Hematopoietic multipotent progenitor cell treated with erythropoietin and hydrocortisone succinate and interleukin-3 and kit ligand, for 8 days (in vitro differentiated cells): Measurements from ENCODE around the gene APLF.
"Not testable (repeated sequence)": the region's sequence is repeated elsewhere in the genome, so short reads cannot be mapped to it uniquely, and the experiment has no call there.

Experiments
- DNase-seq: peaks from one replicate; pipeline ENCODE4 v3.0.0-alpha.2; 2015

Gene APLF

DNA sequence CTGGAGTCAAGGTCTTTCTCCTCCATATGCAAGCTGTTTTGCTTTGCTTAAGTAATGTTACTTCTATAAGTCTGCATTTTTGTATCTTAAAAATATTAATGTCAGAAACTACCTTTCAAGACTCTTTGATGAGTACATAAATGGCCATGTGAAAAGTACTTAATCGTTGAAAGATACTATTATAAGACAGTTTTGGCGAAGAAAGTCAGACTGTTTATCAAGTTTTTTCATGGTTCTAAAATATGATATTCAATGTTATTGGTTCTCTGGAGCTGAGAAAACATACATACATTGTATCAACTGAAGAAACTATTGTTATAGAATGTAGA lies 25.4 kb upstream of the APLF start:
- no peak for DNase-seq

GRCh38 chr2:68446425-68446824 lies 21.0 kb upstream of the APLF start:
- not testable (repeated sequence) for DNase-seq

DNA sequence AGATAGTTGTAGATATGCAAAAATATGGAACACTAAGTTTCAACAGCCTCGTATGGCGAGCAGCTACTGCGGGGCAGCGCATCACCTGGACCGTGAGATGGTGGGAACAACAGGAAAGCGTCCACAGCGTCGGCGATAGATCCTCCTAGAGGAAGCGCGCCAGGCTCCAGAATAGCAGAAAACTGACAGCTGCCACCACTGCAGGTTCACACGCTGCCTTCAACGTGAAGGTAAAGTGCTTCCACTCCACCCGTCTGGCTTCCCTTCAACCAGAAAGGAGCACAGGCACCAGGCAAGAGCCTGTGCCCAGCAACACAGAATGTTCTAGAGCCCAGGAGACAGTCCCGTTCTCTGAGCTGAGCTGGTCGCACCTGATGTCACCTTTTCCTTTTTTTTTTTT lies 20.3 kb upstream of the APLF start:
- DNase-seq: no peak

GRCh38 chr2:68448671-68449653 lies 18.4 kb upstream of the APLF start:
- DNase-seq: no peak

DNA sequence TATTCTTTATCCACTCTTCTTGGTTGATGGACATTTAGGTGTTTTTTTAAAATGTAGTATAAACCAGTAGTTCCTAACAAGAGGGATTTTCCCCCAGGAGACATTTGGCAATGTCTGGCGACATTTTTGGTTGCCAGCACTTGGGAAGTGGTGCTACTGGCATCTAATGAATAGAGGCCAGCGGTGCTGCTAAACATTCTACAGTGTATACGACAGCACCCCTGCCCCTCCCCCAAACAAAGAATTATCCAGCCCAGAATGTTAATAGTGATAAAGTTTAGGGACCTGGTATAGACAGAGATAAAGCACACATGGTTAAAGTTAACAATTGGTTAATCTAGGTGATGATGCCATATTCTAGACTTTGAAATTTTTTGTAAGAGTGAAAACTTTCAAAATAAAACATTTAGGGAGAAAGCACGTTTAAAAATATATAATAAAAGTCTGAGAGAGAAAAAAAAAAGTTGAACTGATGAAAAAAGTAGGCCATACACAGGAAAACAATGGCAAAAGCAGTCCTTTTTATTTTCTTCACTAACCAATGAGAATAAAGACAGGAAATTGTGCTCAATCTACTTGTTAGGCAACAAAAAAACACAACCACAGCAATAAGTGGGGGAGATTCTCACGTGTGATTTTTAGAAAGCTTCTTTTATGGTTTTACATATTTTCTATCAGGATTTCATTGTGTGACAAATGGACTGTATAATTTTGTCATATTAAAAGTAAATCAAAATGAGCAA lies 15.1 kb upstream of the APLF start:
- peak; percentile 71 for DNase-seq

GRCh38 chr2:68453761-68454360 lies 13.5 kb upstream of the APLF start:
- DNase-seq: no peak

DNA sequence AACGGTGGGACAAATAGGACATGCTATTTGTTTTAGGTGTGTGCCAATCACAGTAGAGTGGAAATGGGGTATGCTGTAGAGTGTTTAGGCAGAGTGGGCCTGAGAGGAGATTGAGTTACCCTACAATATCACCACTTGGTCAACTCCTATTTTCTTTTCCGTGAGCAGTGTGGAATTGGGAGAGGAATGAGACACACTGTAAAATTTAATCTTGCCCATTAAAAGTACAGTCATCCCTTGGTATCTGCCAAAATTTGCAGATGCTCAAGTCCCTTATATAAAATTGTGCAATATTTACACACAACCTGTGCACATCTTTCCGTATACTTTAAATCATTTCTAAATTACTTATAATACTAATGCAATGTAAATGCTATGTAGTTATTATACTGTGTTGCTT lies 12.7 kb upstream of the APLF start:
- no peak for DNase-seq

DNA sequence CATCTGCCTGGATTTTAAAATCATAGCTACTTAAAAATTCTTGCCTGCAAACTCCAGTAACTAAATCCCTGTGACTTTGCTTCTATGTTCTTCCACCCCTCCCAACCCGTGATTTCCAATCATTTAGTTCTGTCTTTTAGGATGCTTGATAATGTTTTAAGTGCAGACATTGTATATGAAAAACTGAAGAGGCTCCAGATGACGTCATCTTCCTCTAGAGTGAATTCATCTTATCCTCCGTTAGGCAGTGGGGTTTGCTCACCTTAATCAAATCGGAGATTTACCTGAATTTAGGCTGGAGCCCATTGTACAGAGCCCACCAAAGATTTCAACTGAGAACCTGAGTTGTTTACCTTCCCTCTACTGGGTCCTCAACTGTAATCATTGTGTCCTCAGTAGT lies 11.2 kb upstream of the APLF start:
- no peak for DNase-seq

DNA sequence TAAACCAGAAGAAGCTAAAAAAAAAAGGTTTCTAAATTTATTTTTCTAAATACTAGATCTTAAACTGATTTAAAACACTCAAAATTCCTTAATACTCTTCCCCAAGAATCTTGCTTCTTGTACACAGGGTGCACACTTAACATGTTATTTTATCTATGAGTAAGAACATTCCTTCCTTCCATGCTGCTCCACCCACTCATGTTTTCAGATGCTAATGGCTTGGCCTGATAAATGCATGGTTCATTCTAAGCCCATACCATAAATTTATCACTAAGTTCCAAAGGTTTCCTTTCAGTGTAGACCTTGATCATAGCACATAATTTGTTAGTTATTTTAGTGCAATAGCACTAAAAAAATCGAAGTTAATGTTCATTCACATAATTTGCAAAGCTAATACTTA lies 8.4 kb upstream of the APLF start:
- peak; percentile 80 for DNase-seq

DNA sequence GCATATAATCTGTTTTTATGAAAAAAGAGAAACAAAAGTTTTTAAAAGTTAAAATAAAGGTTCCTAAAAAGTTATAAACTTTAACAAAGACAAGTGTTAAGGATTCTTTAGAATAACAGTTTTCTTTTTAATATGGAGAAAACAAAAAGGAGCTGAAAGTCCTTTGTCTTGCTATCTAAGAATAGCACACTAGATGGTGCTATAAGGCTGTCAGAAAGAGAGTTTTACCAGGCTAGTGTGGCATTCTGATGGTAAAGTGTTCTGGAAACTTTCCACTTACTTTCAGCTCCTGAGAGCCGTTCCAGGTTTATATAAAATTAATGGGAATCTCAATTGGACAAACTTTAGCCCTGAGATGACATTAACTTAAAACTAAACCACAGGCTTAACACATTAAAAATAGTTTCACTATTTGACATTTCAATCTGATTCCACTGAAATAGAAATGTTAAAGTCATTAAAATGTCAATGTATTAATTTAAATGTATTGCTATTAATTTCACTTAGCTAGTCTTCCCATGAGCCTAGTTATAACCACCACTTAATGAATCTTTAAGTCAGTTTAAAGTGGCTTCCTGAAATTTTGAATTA lies 4.0 kb upstream of the APLF start:
- peak; percentile 82 for DNase-seq

- no peak for DNase-seq
These were observed 2.7 kb upstream of the APLF start for GRCh38 chr2:68464651-68465050.

- DNase-seq: no peak
These were observed 2.1 kb upstream of the APLF start for GRCh38 chr2:68465081-68465916.

DNA sequence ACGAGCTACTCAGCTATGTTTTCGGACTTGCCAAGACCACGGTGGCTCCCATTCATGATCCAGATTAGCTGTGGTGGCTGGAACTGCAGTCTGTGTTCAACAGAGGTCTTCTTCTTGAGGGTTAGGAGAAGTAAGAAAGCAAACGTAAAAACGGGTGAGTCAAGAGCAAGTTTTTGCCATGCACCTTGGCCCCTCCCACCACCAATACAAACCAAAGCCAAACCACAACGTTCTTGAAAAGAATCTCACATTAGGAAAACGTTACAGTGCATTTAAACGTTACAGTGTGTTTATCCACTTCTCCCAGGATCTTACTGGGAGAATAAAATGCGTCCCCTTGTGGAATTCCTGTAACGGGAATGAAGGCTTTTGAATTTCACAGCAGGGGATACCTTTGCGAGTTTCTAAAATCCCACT lies 1.0 kb upstream of the APLF start:
- DNase-seq: peak; percentile 41

DNA sequence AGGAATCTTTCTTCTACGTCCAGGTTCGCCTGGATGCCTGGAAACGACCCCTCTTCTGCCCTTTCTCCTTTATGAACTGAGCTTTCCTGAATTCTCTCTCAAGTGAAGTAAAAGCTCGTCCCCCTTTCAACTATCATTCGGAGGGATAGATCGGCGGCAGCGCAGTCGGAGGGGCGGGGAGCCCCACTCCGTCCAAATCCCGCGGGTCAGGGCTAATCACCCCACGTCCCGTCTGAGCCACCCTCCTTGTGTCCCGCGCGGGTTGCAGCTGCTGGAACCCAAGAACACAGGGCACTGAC lies 658 bp upstream of the APLF start:
- no peak for DNase-seq

GRCh38 chr2:68468801-68469200 lies 1.4 kb downstream of the APLF start:
- DNase-seq: no peak

DNA sequence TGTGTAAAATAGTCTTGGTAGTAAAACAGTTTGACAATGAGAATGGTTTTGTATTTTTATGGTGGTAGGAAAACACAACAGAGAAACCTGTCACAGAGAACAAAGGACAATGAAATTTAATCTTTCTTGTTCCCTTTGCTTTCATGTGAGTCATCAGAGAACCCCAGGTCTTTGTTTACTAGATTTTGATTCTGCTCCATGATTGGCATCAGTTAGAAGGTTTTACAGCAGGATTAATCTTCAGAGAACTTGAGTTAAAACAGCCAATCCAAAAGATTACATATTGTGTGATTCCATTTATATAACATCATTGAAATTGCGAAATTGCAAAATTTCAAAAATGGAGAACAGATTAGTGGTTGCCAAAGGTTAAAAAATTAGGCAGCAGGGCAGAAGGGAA lies 2.5 kb downstream of the APLF start:
- no peak for DNase-seq

- DNase-seq: no peak
These were observed 4.0 kb downstream of the APLF start for GRCh38 chr2:68471385-68471784.

- DNase-seq: no peak
These were observed 5.5 kb downstream of the APLF start for GRCh38 chr2:68472796-68473414.

DNA sequence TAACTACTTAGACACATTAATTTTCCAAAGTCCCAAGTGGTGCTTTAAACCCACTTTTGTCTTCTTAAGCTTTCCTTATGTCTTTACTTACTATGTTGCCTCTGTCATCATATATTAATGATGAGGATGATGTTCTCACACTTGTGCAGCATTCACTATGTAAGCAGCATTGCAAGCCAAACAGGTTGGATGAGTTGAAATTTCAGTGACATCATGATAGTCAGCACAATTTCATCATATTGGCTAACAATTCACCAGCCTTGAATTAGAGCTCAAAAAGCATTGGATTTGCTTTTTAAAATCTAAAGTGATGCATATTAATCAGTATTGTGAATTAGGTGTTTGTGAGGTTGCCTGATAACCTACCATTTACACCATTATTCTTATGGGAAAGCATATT lies 7.7 kb downstream of the APLF start:
- no peak for DNase-seq

DNA sequence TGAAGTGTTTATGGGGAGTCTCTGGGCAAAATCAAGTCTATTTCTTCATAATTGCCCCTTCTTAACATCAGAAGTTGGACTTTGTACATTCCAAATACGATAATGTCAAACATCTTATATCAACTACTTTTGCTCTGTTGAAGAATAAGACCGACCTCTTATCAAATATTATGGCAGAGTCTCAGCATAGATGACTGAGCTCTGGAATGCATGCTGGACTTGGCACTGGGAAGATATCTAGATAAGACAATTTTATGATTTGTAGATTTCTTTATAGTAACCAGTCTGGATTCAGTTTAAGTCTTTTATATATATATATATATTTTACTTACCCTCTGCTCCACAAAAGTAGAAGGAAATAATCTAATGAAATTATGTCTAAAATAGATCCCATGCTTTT lies 8.2 kb downstream of the APLF start:
- DNase-seq: no peak

- DNase-seq: no peak
These were observed 9.1 kb downstream of the APLF start for GRCh38 chr2:68476454-68476853.

- no peak for DNase-seq
These were observed 11.3 kb downstream of the APLF start for GRCh38 chr2:68478688-68479087.
